GM21619 (cell line): ENCODE results near the gene LDLRAD3.

Source experiments
- ATAC-seq: cut with Tn5 transposase; IDR thresholded peaks from one replicate; pipeline ENCODE4 v1.9.1; 2021; ENCODE audit not compliant: unreplicated experiment

Gene LDLRAD3

GRCh38 chr11:36193290-36193619 lies 249.4 kb downstream of the LDLRAD3 start:
- no peak for ATAC-seq

DNA sequence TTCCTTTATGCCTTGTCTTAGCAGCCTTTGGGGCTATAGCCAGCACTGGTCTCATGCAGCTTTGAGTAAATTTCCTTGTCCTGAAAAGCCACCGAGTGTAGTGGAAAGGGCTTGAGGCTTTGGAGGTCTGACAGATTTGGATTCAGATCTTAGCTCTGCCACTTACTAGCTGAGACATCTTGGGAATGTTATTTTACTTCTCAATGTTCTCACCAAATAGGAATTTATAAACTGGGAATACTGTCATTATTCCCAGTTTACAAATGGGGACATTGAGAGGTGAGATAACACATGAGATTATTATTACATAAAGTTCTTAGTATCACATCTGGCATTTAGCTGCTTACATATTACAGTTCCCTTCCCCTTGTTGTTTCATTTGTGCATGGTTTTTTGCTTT lies 249.9 kb downstream of the LDLRAD3 start:
- no peak for ATAC-seq

DNA sequence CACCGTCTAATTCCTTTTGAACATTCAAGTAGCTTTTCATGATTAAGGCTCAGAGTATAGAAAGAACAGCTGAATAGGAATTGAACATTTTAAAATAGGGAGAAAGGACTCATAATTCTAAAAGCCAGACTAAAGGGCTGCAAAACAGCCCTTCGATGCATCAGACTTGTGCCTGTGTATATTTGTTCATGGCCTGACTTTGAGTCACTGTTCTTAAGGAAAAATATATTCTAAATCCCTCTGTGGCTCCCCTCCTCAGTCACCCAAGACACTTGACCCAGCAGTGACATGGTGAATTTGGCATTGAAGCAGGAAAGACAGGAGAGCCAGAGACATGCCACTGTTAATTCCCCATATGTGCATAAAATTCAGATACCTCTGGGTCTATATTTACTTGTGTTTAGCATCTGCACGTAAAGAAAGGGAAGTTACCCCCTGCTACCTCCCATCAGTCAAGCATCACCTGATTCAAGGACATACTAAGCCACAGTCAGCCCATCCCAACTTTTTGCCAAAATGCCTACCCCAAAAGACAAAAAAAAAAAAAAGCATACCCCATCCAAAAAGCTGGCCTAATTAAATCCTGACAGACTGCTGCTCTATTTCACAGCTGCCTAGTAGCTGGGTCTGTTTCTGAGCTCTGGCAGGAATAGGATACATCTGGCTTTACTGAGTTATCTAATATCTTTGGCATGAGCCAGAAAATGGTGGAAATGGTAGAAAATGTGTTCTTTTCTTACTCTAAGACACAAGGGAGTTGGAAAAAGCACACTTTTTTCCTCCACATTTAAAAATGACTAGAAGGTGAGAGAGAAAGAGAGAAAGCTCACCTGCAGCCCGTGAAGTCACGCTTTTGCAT lies 251.9 kb downstream of the LDLRAD3 start:
- ATAC-seq, result no peak

DNA sequence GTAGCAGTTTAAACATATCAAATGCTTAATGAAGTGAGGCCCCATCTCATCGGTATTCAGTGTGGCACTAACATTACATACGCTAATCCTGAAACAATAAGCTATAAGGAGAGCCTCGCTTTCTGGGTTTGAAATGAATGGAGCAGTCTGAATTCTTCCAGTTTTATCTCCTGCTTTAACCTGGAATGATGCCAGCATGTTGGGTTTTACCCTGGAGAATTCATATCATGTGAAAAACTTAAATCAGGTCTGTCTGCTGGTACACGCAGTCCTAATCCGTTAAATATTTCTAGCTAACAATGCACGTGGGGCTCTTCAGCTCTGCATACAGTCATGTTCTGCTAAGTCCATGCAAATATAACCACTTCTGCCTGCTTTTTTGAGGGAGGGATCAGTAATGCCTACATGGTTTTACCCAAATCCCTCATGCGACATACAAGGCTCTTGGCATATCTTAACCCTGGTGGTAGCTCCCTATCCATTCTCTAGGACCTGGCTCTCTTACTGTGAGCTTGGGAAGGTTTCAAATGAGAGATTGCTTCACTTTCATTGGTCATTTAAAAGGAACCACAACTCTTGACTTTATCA lies 252.6 kb downstream of the LDLRAD3 start:
- no peak for ATAC-seq

DNA sequence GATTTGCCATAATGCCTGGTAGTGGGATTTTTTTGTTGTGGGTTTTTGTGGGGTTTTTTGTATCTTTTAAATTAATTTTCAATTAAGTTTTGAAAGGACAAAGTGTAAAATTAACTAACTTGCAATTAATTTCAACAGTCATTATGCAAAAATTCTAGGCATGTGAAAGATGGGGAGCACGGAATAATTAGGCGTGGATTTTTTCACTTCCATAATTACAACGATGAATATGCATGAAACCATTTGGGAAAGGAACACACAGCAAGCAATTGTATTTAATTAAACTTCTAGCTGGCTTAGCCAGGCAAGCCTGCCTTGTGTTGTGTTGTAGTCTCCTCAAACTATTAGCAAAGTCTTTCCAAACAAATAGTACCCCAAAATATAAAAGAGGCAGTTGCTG lies 257.5 kb downstream of the LDLRAD3 start:
- no peak for ATAC-seq

- ATAC-seq, result no peak
Observed at GRCh38 chr11:36205536-36205935, 261.7 kb downstream of the LDLRAD3 start.

DNA sequence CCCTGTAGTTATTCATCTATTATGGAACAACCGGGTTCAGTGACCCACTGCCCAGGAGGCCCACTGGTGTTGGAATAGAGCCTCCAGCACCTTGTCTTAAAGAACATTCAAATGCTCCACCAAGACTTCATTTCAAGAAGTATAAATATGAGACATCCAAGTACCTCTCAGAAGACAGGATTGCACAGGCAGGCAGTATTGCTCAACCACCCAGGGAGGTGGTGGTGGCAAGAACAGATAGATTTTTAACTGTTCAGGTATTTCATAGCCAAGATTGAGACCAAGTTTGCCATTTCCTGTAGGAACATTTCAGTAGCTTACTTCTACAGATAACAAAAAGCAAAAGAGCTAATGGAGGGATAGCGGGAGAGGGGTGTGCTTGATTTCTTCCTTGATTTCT lies 266.7 kb downstream of the LDLRAD3 start:
- no peak for ATAC-seq

- ATAC-seq, result no peak
Observed at GRCh38 chr11:36211761-36212430, 268.0 kb downstream of the LDLRAD3 start.

- ATAC-seq, result no peak
Observed at GRCh38 chr11:36212564-36213392, 268.9 kb downstream of the LDLRAD3 start.

- no peak for ATAC-seq
Observed at GRCh38 chr11:36213393-36213840, 269.6 kb downstream of the LDLRAD3 start.

- no peak for ATAC-seq
Observed at GRCh38 chr11:36214480-36214879, 270.6 kb downstream of the LDLRAD3 start.

DNA sequence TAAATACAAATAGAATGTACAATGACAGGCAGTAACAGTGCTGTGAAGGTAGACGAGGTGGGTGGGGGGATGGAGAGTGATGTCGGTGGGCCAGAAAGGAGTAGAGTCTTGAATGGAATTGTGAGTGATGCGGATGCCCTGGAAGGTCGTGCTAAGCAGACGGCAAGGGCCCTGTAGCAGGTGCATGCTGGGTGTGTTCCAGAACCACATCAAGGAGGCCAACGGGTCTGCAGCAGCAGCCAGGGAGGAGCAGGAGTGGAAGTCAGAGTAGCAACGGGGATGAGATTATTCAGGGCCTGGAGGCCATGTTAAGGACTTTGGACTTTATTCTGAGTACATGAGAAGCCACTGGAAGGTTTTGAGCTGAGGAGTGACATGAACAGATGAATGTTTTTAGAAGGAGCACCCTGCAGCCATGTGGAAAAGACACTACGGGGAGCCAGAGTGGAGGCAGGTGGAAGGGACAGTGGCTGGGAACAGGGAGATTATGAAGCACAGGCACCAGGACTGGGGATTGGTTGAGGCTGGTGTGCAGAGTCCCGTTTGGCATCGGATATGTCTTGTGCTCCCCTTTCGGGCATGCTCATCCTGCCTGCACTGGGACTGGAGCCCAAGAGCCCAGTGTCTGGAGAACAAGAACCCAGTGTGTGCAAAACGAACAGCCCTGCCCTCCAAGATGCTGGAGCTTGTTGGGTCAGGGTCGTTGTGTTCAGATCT lies 271.3 kb downstream of the LDLRAD3 start:
- no peak for ATAC-seq

DNA sequence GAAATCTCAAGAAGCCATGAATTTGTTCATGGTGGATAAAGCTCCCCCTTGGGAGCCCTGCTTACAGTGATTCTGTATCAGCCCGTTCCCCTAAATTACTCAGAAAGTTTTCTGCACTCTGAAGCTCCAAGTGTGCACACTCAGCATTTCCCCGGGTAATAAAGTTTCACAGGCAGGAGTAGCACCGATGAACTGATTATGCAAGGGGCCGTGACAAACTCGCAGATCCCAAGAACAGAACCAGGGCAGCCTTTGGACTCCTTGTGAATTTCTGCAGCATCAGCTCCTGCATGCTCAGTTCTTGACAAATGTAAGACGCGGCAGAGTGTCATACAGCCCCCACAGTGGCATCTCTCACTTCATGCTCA lies 271.8 kb downstream of the LDLRAD3 start:
- ATAC-seq, result no peak

- ATAC-seq, result no peak
Observed at GRCh38 chr11:36216061-36216615, 272.3 kb downstream of the LDLRAD3 start.

GRCh38 chr11:36218283-36218921 lies 274.5 kb downstream of the LDLRAD3 start:
- no peak for ATAC-seq

GRCh38 chr11:36219996-36220395 lies 276.1 kb downstream of the LDLRAD3 start:
- no peak for ATAC-seq

- no peak for ATAC-seq
Observed at GRCh38 chr11:36222831-36223635, 279.2 kb downstream of the LDLRAD3 start.

DNA sequence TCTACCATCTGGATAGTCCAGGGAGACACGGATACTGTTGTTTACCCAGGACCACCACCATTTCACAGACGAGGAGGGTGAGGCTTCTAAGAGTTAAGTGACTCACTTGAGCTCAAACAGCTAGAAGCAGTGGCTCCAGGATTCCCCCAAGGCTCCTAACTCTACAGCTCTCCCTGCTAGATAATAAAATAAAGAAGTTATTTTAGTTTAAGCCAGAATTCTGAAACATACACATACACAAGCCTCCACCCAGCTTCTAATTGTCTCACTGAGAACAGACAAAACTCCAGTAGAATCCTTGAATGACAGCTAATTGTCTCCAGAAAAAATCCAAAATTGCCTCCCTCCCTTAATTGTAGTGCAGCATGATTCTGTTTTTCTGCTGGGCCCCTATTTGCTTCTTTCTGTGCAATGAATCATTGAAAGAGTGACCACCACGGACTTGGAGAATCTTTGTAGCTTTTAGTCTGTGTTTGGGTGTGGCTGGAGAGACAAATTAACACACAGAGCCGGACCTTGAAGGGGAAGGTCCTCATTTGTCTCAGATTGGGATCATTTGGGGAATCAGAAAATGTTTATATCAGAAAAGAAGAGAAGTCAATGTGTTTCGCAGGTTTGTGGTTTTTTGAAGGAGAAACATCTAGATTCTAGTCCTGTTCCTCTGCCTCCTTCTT lies 280.5 kb downstream of the LDLRAD3 start:
- ATAC-seq, result no peak
